Measurements from ENCODE around the gene ADGRF1.

DNA sequence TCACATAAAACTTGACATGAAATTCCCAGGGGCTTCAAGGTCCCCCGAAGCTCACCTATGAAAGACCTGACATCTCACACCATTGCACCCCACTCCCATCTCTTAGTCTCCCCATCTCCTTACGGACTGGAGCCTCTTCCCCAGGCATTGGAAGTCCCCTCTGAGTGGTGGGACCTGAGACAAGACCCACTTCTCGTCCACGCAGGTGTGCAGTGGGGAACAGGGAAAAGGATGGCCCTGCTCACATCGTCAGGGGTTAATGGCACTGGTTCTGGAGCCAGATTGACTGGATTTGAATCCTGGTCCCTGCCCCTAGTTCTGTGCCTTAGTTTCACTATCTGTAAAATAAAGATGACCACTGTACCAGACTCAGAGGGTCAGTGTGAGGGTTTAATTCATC, 15.5 kb downstream of the ADGRF1 start:
- TF ChIP-seq POLR2A (IDR thresholded peaks at IDR 0.05; ENCODE audit: low read depth) (no peak), POLR2AphosphoS5 (IDR thresholded peaks at IDR 0.05) (no peak)
- TF ChIP-seq, protein P1, sequence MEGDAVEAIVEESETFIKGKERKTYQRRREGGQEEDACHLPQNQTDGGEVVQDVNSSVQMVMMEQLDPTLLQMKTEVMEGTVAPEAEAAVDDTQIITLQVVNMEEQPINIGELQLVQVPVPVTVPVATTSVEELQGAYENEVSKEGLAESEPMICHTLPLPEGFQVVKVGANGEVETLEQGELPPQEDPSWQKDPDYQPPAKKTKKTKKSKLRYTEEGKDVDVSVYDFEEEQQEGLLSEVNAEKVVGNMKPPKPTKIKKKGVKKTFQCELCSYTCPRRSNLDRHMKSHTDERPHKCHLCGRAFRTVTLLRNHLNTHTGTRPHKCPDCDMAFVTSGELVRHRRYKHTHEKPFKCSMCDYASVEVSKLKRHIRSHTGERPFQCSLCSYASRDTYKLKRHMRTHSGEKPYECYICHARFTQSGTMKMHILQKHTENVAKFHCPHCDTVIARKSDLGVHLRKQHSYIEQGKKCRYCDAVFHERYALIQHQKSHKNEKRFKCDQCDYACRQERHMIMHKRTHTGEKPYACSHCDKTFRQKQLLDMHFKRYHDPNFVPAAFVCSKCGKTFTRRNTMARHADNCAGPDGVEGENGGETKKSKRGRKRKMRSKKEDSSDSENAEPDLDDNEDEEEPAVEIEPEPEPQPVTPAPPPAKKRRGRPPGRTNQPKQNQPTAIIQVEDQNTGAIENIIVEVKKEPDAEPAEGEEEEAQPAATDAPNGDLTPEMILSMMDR (IDR thresholded peaks at IDR 0.05) = no peak

Data from esophagus muscularis mucosa (tissue), 3 donors.